H9 (cell line): ENCODE data around the gene PLS1. TPM values are rescaled to one million over a fixed set of nuclear protein-coding genes. Genes with fewer than 3 reads are reported as not detected.

Source experiments
- DNase-seq: peaks from one replicate; pipeline ENCODE4 v3.0.0-alpha.2; 2017
- H2AFZ ChIP-seq: one replicate; pipeline ENCODE4 v1.6.1; 2013; ENCODE audit warnings: mild to moderate bottlenecking, low read length, control low read depth, moderate library complexity
- H2AK5ac ChIP-seq: 2 replicates; pipeline ENCODE4 v1.6.1; 2013; ENCODE audit warnings: low read length, control low read depth, mixed read lengths; ENCODE audit not compliant: insufficient read length
- H2BK120ac ChIP-seq: one replicate; pipeline ENCODE4 v1.6.1; 2013; ENCODE audit warnings: low read depth, mild to moderate bottlenecking, low read length, control low read depth, inconsistent platforms; ENCODE audit not compliant: poor library complexity, severe bottlenecking
- H2BK12ac ChIP-seq: 2 replicates; pipeline ENCODE4 v1.6.1; 2013; ENCODE audit warnings: low read length, control low read depth, mixed read lengths, low read depth; ENCODE audit not compliant: insufficient read length
- H2BK15ac ChIP-seq: 2 replicates; pipeline ENCODE4 v1.6.1; 2013; ENCODE audit warnings: low read depth, low read length, control low read depth
- H2BK20ac ChIP-seq: one replicate; pipeline ENCODE4 v1.6.1; 2013; ENCODE audit warnings: low read depth, mild to moderate bottlenecking, low read length, control low read depth, inconsistent platforms; ENCODE audit not compliant: poor library complexity, severe bottlenecking
- H2BK5ac ChIP-seq: 2 replicates; pipeline ENCODE4 v1.6.1; 2013; ENCODE audit warnings: low read length, control low read depth, mixed read lengths; ENCODE audit not compliant: insufficient read length
- H3K14ac ChIP-seq: 2 replicates; pipeline ENCODE4 v1.6.1; 2013; ENCODE audit warnings: low read length, control low read depth; ENCODE audit not compliant: insufficient read depth
- H3K18ac ChIP-seq: 2 replicates; pipeline ENCODE4 v1.6.1; 2013; ENCODE audit warnings: low read depth, mild to moderate bottlenecking, mixed read lengths, low read length, control low read depth; ENCODE audit not compliant: insufficient read length
- H3K23ac ChIP-seq: 2 replicates; pipeline ENCODE4 v1.6.1; 2013; ENCODE audit warnings: low read length, control low read depth, mixed read lengths, low read depth; ENCODE audit not compliant: insufficient read length
- H3K23me2 ChIP-seq: 2 replicates; pipeline ENCODE4 v1.6.1; 2013; ENCODE audit warnings: low read depth, mild to moderate bottlenecking, mixed read lengths, low read length, control low read depth; ENCODE audit not compliant: insufficient read length, poor library complexity, severe bottlenecking
- H3K27ac ChIP-seq: 2 replicates; pipeline ENCODE4 v1.5.1; 2013; ENCODE audit warnings: low read length, control low read depth, mixed read lengths, low read depth; ENCODE audit not compliant: insufficient read length
- H3K27me3 ChIP-seq: 2 replicates; pipeline ENCODE4 v1.6.1; 2013; ENCODE audit warnings: low read length, control low read depth, inconsistent platforms; ENCODE audit not compliant: insufficient read depth
- H3K4ac ChIP-seq: 2 replicates; pipeline ENCODE4 v1.6.1; 2013; ENCODE audit warnings: low read depth, mild to moderate bottlenecking, control low read depth, inconsistent platforms, low read length, moderate library complexity
- H3K4me1 ChIP-seq: 2 replicates; pipeline ENCODE4 v1.6.1; 2013; ENCODE audit warnings: low read length, control low read depth, inconsistent platforms; ENCODE audit not compliant: insufficient read depth
- H3K4me2 ChIP-seq: 2 replicates; pipeline ENCODE4 v1.6.1; 2013; ENCODE audit warnings: low read length, control low read depth, mixed read lengths; ENCODE audit not compliant: insufficient read length, insufficient read depth
- H3K56ac ChIP-seq: 2 replicates; pipeline ENCODE4 v1.6.1; 2013; ENCODE audit warnings: low read depth, mild to moderate bottlenecking, mixed read lengths, low read length, control low read depth; ENCODE audit not compliant: insufficient read length
- H3K79me1 ChIP-seq: 2 replicates; pipeline ENCODE4 v1.6.1; 2013; ENCODE audit warnings: low read depth, mild to moderate bottlenecking, moderate library complexity, low read length, control low read depth, inconsistent platforms; ENCODE audit not compliant: insufficient read depth, poor library complexity, severe bottlenecking
- H3K79me2 ChIP-seq: 2 replicates; pipeline ENCODE4 v1.6.1; 2013; ENCODE audit warnings: low read length, control low read depth, inconsistent platforms; ENCODE audit not compliant: insufficient read depth
- H3K9ac ChIP-seq: 2 replicates; pipeline ENCODE4 v1.6.1; 2013; ENCODE audit warnings: low read length, control low read depth, mixed read lengths; ENCODE audit not compliant: insufficient read length; ENCODE audit errors: extremely low read depth
- H3K9me3 ChIP-seq: one replicate; pipeline ENCODE4 v1.6.1; 2013; ENCODE audit warnings: low read depth, low read length, inconsistent platforms; ENCODE audit not compliant: control insufficient read depth
- H3T11ph ChIP-seq: one replicate; pipeline ENCODE4 v1.6.1; 2013; ENCODE audit warnings: mild to moderate bottlenecking, low read length, control low read depth, inconsistent platforms
- H4K20me1 ChIP-seq: one replicate; pipeline ENCODE4 v1.6.1; 2013; ENCODE audit not compliant: control insufficient read depth, insufficient read length, insufficient read depth
- H4K5ac ChIP-seq: 2 replicates; pipeline ENCODE4 v1.6.1; 2013; ENCODE audit warnings: low read depth, mild to moderate bottlenecking, mixed read lengths, low read length, control low read depth; ENCODE audit not compliant: insufficient read length
- H4K8ac ChIP-seq: replicated peaks from 2 replicates; pipeline ENCODE4 v1.6.1; 2013; ENCODE audit warnings: low read length, control low read depth, mixed read lengths, low read depth; ENCODE audit not compliant: insufficient read length
- H4K91ac ChIP-seq: 2 replicates; pipeline ENCODE4 v1.6.1; 2013; ENCODE audit warnings: low read depth, mild to moderate bottlenecking, moderate library complexity, mixed read lengths, low read length, control low read depth; ENCODE audit not compliant: insufficient read length
- H3K27ac Mint-ChIP-seq, 3 experiments: 2 replicates in 2 of 3; 3 replicates in 1 of 3; pipeline ENCODE4 v1.8.0; 2020 to 2021; ENCODE audit warnings: mixed read lengths in 3 of 3, mild to moderate bottlenecking in 1 of 3, moderate library complexity in 1 of 3
- H3K27me3 Mint-ChIP-seq: 2 replicates; pipeline ENCODE4 v1.8.0; 2021; ENCODE audit warnings: low read depth, mild to moderate bottlenecking, moderate library complexity, mixed read lengths
- H3K36me3 Mint-ChIP-seq, 3 experiments: 2 replicates in 2 of 3; 3 replicates in 1 of 3; pipeline ENCODE4 v1.8.0; 2020 to 2021; ENCODE audit warnings: low read depth in 3 of 3, mixed read lengths in 3 of 3; ENCODE audit not compliant: insufficient read depth in 1 of 3
- H3K4me1 Mint-ChIP-seq, 2 experiments: 2 replicates each; pipeline ENCODE4 v1.8.0; 2020; ENCODE audit warnings: mixed read lengths in 2 of 2
- H3K4me3 Mint-ChIP-seq, 2 experiments: 2 replicates in 1 of 2; 3 replicates in 1 of 2; pipeline ENCODE4 v1.8.0; 2020 to 2021; ENCODE audit warnings: mild to moderate bottlenecking in 2 of 2, mixed read lengths in 2 of 2, moderate library complexity in 1 of 2
- H3K9me3 Mint-ChIP-seq, 2 experiments: 2 replicates in 1 of 2; 3 replicates in 1 of 2; pipeline ENCODE4 v1.8.0; 2020; ENCODE audit warnings: mild to moderate bottlenecking in 2 of 2, mixed read lengths in 2 of 2, moderate library complexity in 1 of 2
- WGBS: extraction: QIAGEN DNeasy Blood & Tissue Kit; methylation state at CpG from one replicate; pipeline ENCODE4 v1.1.7; 2013; ENCODE audit warnings: missing lambda C conversion rate, low lambda C conversion rate, mixed read lengths; ENCODE audit not compliant: insufficient read length; ENCODE audit errors: extremely low coverage; 5-methylcytosine and 5-hydroxymethylcytosine counted together
- total RNA-seq: library from RNA; stranded (reverse); gene quantifications from 2 replicates; pipeline ENCODE4 v1.2.1, GENCODE V29; 2021
- TF ChIP-seq, protein P1 (sequence below): fragments of 200-600 bp; sonication (generic); conservative IDR thresholded peaks from 3 replicates; pipeline ENCODE4 v1.8.0; 2021; ENCODE audit warnings: antibody characterized with exemption, mild to moderate bottlenecking

PLS1 gene
- total RNA-seq, 1 experiment from 2014 or later: 20.4 TPM

DNA sequence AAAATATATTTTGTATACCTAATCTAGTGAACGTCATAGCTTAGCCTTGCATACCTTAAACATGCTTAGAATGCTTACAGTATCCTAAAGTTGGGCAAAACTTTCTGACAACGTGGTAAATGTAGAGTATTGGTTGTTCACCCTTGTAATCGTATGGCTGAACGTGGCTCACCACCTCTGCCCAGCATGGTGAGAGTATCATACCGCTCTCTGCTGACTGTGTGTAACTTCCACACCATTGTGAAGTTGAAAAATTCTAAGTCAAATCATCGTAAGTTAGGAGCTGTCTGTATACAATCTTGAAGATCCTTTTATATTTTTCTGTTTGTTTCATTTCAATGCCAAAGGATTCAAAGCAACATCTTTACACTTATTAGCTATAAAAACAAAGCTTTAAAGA lies 64.2 kb downstream of the PLS1 start:
- Histone ChIP-seq H3K14ac (no peak overlapping the region), H3K4ac (no peak overlapping the region), H4K20me1 (no peaks in the 10 kb centered on the region), H3K27ac (no peak overlapping the region), H2BK5ac (no peak overlapping the region), H2BK12ac (no peak overlapping the region), H3K4me2 (no peak overlapping the region), H4K8ac (no peak overlapping the region), H2AK5ac (no peak overlapping the region), H2BK120ac (no peak overlapping the region), H3K23ac (no peak overlapping the region), H2BK15ac (no peak overlapping the region), H2AFZ (no peak overlapping the region), H3K79me1 (no peaks in the 10 kb centered on the region), H3K18ac (no peak overlapping the region), H3K9me3 (no peaks in the 10 kb centered on the region), H3K4me1 (no peaks in the 10 kb centered on the region), H4K91ac (no peak overlapping the region), H4K5ac (no peak overlapping the region), H3K27me3 (no peaks in the 10 kb centered on the region), H3T11ph (no peak overlapping the region), H3K23me2 (no peaks in the 10 kb centered on the region), H3K79me2 (no peaks in the 10 kb centered on the region), H3K9ac (no peak overlapping the region), H2BK20ac (no peak overlapping the region), H3K56ac (no peak overlapping the region)
- H3K9me3 Mint-ChIP-seq: no peaks in the 10 kb centered on the region
- H3K27ac Mint-ChIP-seq: 0 out of 7 replicates have a peak overlapping the region, but pooled peaks of 1 of the 3 experiments have one; percentile 21
- WGBS: no CpG with 5 or more reads among the region's 6 CpGs
- DNase-seq: no peak
- H3K4me3 Mint-ChIP-seq: no peak overlapping the region
- peaks cover 28 to 29% of the 10 kb centered on the region in 2 experiments for H3K4me1 Mint-ChIP-seq
- no peaks in the 10 kb centered on the region for H3K36me3 Mint-ChIP-seq
- H3K27me3 Mint-ChIP-seq: no peaks in the 10 kb centered on the region
- TF ChIP-seq, protein P1, sequence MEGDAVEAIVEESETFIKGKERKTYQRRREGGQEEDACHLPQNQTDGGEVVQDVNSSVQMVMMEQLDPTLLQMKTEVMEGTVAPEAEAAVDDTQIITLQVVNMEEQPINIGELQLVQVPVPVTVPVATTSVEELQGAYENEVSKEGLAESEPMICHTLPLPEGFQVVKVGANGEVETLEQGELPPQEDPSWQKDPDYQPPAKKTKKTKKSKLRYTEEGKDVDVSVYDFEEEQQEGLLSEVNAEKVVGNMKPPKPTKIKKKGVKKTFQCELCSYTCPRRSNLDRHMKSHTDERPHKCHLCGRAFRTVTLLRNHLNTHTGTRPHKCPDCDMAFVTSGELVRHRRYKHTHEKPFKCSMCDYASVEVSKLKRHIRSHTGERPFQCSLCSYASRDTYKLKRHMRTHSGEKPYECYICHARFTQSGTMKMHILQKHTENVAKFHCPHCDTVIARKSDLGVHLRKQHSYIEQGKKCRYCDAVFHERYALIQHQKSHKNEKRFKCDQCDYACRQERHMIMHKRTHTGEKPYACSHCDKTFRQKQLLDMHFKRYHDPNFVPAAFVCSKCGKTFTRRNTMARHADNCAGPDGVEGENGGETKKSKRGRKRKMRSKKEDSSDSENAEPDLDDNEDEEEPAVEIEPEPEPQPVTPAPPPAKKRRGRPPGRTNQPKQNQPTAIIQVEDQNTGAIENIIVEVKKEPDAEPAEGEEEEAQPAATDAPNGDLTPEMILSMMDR: no peak
